CD4-positive, alpha-beta memory T cell (primary cell): ENCODE measurements around the gene XPO5. TPM values are rescaled to one million over a fixed set of nuclear protein-coding genes. Genes with fewer than 3 reads are reported as not detected.

Experiments used
- CTCF ChIA-PET: fragments of 350-600 bp; sonication (Branson Sonifier 250); formaldehyde crosslinking; loops from one replicate; lab custom pipeline; 2021; ENCODE audit warnings: inconsistent platforms; ENCODE audit not compliant: partially characterized antibody; lab: Charles Lee
- POLR2A ChIA-PET: fragments of 350-600 bp; sonication (Branson Sonifier 250); formaldehyde crosslinking; loops from one replicate; lab custom pipeline; 2021; ENCODE audit not compliant: partially characterized antibody; lab: Charles Lee
- DNase-seq, 5 donors: peaks; one replicate each; pipeline versions ENCODE4 v3.0.0 to v3.0.0-alpha.2; 2020 to 2022; ENCODE audit warnings: mixed read lengths in 1 of 5
- H3K27ac ChIP-seq: one replicate; pipeline ENCODE4 v1.7.0; 2013; ENCODE audit warnings: low read depth, low read length
- H3K27me3 ChIP-seq: 2 replicates; pipeline ENCODE4 v1.7.0; 2013; ENCODE audit warnings: mild to moderate bottlenecking, low read length, moderate library complexity; ENCODE audit not compliant: insufficient read depth
- H3K36me3 ChIP-seq: 2 replicates; pipeline ENCODE4 v1.7.0; 2013; ENCODE audit warnings: mild to moderate bottlenecking, low read length, moderate library complexity; ENCODE audit not compliant: insufficient read depth
- H3K4me1 ChIP-seq: 2 replicates; pipeline ENCODE4 v1.7.0; 2013; ENCODE audit warnings: mild to moderate bottlenecking, low read length, moderate library complexity; ENCODE audit not compliant: insufficient read depth
- H3K4me3 ChIP-seq, 2 donors: one replicate each; pipeline ENCODE4 v1.7.0; 2013; ENCODE audit warnings: low read length in 2 of 2, mild to moderate bottlenecking in 1 of 2
- H3K9me3 ChIP-seq, 2 donors: one replicate each; pipeline ENCODE4 v1.7.0; 2013; ENCODE audit warnings: low read length in 2 of 2, control low read depth in 1 of 2; ENCODE audit not compliant: control insufficient read depth in 1 of 2
- H3K27ac Mint-ChIP-seq, 7 donors: one replicate each; pipeline ENCODE4 v1.8.0; 2020 to 2021; ENCODE audit warnings: mixed read lengths in 7 of 7, mild to moderate bottlenecking in 6 of 7, inconsistent platforms in 3 of 7, moderate library complexity in 3 of 7
- H3K27me3 Mint-ChIP-seq, 2 donors: one replicate each; pipeline ENCODE4 v1.8.0; 2020 to 2021; ENCODE audit warnings: mixed read lengths in 2 of 2
- H3K36me3 Mint-ChIP-seq, 2 donors: one replicate each; pipeline ENCODE4 v1.8.0; 2020 to 2021; ENCODE audit warnings: mixed read lengths in 2 of 2, inconsistent platforms in 1 of 2, mild to moderate bottlenecking in 1 of 2
- H3K4me1 Mint-ChIP-seq, 4 donors: one replicate each; pipeline ENCODE4 v1.8.0; 2020 to 2021; ENCODE audit warnings: mixed read lengths in 4 of 4, mild to moderate bottlenecking in 1 of 4
- H3K4me3 Mint-ChIP-seq, 8 donors: one replicate each; pipeline ENCODE4 v1.8.0; 2020 to 2021; ENCODE audit warnings: mixed read lengths in 8 of 8, mild to moderate bottlenecking in 7 of 8, moderate library complexity in 6 of 8, inconsistent platforms in 3 of 8
- H3K9me3 Mint-ChIP-seq, 8 donors: one replicate each; pipeline ENCODE4 v1.8.0; 2020 to 2021; ENCODE audit warnings: mixed read lengths in 8 of 8, mild to moderate bottlenecking in 5 of 8, inconsistent platforms in 3 of 8, moderate library complexity in 1 of 8
- intact Hi-C: fragments of 100-400 bp; cut with micrococcal nuclease; formaldehyde crosslinking; loops from one replicate; pipeline ENCODE4 v1.15.1; 2023
- polyA plus RNA-seq, 2 donors: library from polyadenylated mRNA; unstranded; fragments of 300-500 nt; fragmentation: Illumina TruSeq; gene quantifications; one replicate each; pipeline ENCODE4 v1.2.3, GENCODE V29; 2021
- total RNA-seq, 2 experiments: library from RNA; stranded (reverse); gene quantifications; one replicate each; pipeline ENCODE4 v1.2.3, GENCODE V29; 2021

The XPO5 gene
- total and polyA plus RNA-seq, 4 experiments from 2014 or later: 5.2 to 43.4 (median 26.5) TPM

GRCh38 chr6:43491750-43492661 lies 83.8 kb downstream of the XPO5 start:
- Mint-ChIP-seq H3K27ac (peak overlapping the region in 5 of 7 donors; percentile 6 to 60 (median 59)), H3K36me3 (peaks cover 4 to 16% of the 10 kb centered on the region in 2 donors), H3K27me3 (no peaks in the 10 kb centered on the region), H3K4me1 (peaks cover 25 to 44% (median 33%) of the 10 kb centered on the region in 4 donors), H3K9me3 (peaks cover 0 to 2% (median 0%) of the 10 kb centered on the region in 8 donors), H3K4me3 (peak overlapping the region in 1 of 8 donors; percentile 50)
- Histone ChIP-seq H3K9me3 (no peaks in the 10 kb centered on the region), H3K27ac (no peak overlapping the region), H3K27me3 (no peaks in the 10 kb centered on the region), H3K36me3 (no peaks in the 10 kb centered on the region), H3K4me3 (no peak overlapping the region), H3K4me1 (peaks cover 33% of the 10 kb centered on the region)
- intact Hi-C loops: no loop called here
- ChIA-PET CTCF (interaction anchor here (1.2 to 9.1 kb wide), 3 partner anchors 12 to 37 kb away, joined by 4 to 108 read pairs (median 30); partner anchors contain the start of gene DLK2), POLR2A (interaction anchor here (1.1 to 4.7 kb wide), 3 partner anchors 15 to 37 kb away, joined by 4 to 15 read pairs (median 5); partner anchors contain the start of genes DLK2, LRRC73 and TJAP1)
- DNase-seq: no peak

- peak overlapping the region in 1 of 7 donors; percentile 48 for H3K27ac Mint-ChIP-seq
- no peaks in the 10 kb centered on the region for H3K9me3 ChIP-seq
- H3K4me3 Mint-ChIP-seq: no peak overlapping the region
- ChIA-PET POLR2A (no interaction called here), CTCF (interaction anchor here (0.6 to 9.1 kb wide), 2 partner anchors 14 to 83 kb away, joined by 3 to 108 read pairs; no protein-coding TSS in a partner anchor)
- no peak overlapping the region for H3K27ac ChIP-seq
- H3K36me3 ChIP-seq: no peaks in the 10 kb centered on the region
- H3K27me3 Mint-ChIP-seq: no peaks in the 10 kb centered on the region
- H3K4me3 ChIP-seq: no peak overlapping the region
- H3K27me3 ChIP-seq: no peaks in the 10 kb centered on the region
- no peak for DNase-seq
- H3K4me1 Mint-ChIP-seq: peaks cover 25 to 40% (median 27%) of the 10 kb centered on the region in 4 donors
- H3K4me1 ChIP-seq: peaks cover 25% of the 10 kb centered on the region
- H3K36me3 Mint-ChIP-seq: peaks cover 4 to 21% of the 10 kb centered on the region in 2 donors
- peaks cover 0 to 2% (median 0%) of the 10 kb centered on the region in 8 donors for H3K9me3 Mint-ChIP-seq
- intact Hi-C loops: loop anchor here (1.0 kb wide), 1 partner anchor 9 kb away; no protein-coding TSS in a partner anchor
These were observed 85.3 kb downstream of the XPO5 start for GRCh38 chr6:43490523-43490939.

- peaks cover 4 to 22% of the 10 kb centered on the region in 2 donors for H3K36me3 Mint-ChIP-seq
- H3K4me3 Mint-ChIP-seq: no peak overlapping the region
- Histone ChIP-seq H3K27me3 (no peaks in the 10 kb centered on the region), H3K36me3 (no peaks in the 10 kb centered on the region), H3K4me1 (peaks cover 15% of the 10 kb centered on the region), H3K4me3 (no peak overlapping the region), H3K9me3 (no peaks in the 10 kb centered on the region), H3K27ac (no peak overlapping the region)
- H3K27me3 Mint-ChIP-seq: no peaks in the 10 kb centered on the region
- H3K27ac Mint-ChIP-seq: peak overlapping the region in 3 of 7 donors; percentile 22 to 68 (median 60)
- POLR2A ChIA-PET: no interaction called here
- no peak for DNase-seq
- peaks cover 0 to 2% (median 0%) of the 10 kb centered on the region in 8 donors for H3K9me3 Mint-ChIP-seq
- peaks cover 17 to 39% (median 21%) of the 10 kb centered on the region in 4 donors for H3K4me1 Mint-ChIP-seq
- CTCF ChIA-PET: interaction anchor here (1.0 to 9.1 kb wide), 3 partner anchors 9 to 37 kb away, joined by 3 to 108 read pairs (median 3); no protein-coding TSS in a partner anchor
- intact Hi-C loops: loop anchor here (1.0 kb wide), 1 partner anchor 8 kb away; no protein-coding TSS in a partner anchor
These were observed 86.4 kb downstream of the XPO5 start for GRCh38 chr6:43489277-43490072.

- H3K27me3 ChIP-seq: no peaks in the 10 kb centered on the region
- peaks cover 4 to 20% of the 10 kb centered on the region in 2 donors for H3K36me3 Mint-ChIP-seq
- H3K4me3 Mint-ChIP-seq: no peak overlapping the region
- H3K4me3 ChIP-seq: no peak overlapping the region
- ChIA-PET POLR2A (no interaction called here), CTCF (interaction anchor here (1.0 to 9.1 kb wide), 3 partner anchors 9 to 36 kb away, joined by 3 to 108 read pairs (median 3); no protein-coding TSS in a partner anchor)
- DNase-seq: no peak
- no peaks in the 10 kb centered on the region for H3K27me3 Mint-ChIP-seq
- H3K27ac ChIP-seq: no peak overlapping the region
- H3K9me3 Mint-ChIP-seq: peaks cover 0 to 2% (median 0%) of the 10 kb centered on the region in 8 donors
- H3K27ac Mint-ChIP-seq: peak overlapping the region in 2 of 7 donors; percentile 17 to 68
- H3K4me1 Mint-ChIP-seq: peaks cover 10 to 33% (median 16%) of the 10 kb centered on the region in 4 donors
- H3K36me3 ChIP-seq: no peaks in the 10 kb centered on the region
- H3K4me1 ChIP-seq: peaks cover 8% of the 10 kb centered on the region
- intact Hi-C loops: no loop called here
- no peaks in the 10 kb centered on the region for H3K9me3 ChIP-seq
These were observed 87.1 kb downstream of the XPO5 start for GRCh38 chr6:43488667-43489276.

GRCh38 chr6:43481591-43482236 lies 94.1 kb downstream of the XPO5 start:
- Histone ChIP-seq H3K9me3 (no peaks in the 10 kb centered on the region), H3K4me3 (no peak overlapping the region), H3K27me3 (no peaks in the 10 kb centered on the region), H3K27ac (no peak overlapping the region), H3K36me3 (no peaks in the 10 kb centered on the region), H3K4me1 (peaks cover 25% of the 10 kb centered on the region)
- Mint-ChIP-seq H3K36me3 (peaks cover 0 to 19% of the 10 kb centered on the region in 2 donors), H3K27ac (peak overlapping the region in 1 of 7 donors; percentile 26), H3K27me3 (no peaks in the 10 kb centered on the region), H3K4me3 (no peak overlapping the region), H3K9me3 (no peaks in the 10 kb centered on the region), H3K4me1 (peaks cover 42 to 56% (median 48%) of the 10 kb centered on the region in 4 donors)
- no peak for DNase-seq
- POLR2A ChIA-PET: no interaction called here
- intact Hi-C loops: loop anchor here (1.0 kb wide), 1 partner anchor 9 kb away; no protein-coding TSS in a partner anchor
- CTCF ChIA-PET: interaction anchor here (0.9 kb wide), 1 partner anchor 13 kb away, joined by 4 read pairs; no protein-coding TSS in a partner anchor

GRCh38 chr6:43481075-43481474 lies 94.8 kb downstream of the XPO5 start:
- peaks cover 42 to 59% (median 51%) of the 10 kb centered on the region in 4 donors for H3K4me1 Mint-ChIP-seq
- H3K9me3 Mint-ChIP-seq: no peaks in the 10 kb centered on the region
- Histone ChIP-seq H3K4me3 (no peak overlapping the region), H3K27me3 (no peaks in the 10 kb centered on the region), H3K27ac (no peak overlapping the region), H3K36me3 (no peaks in the 10 kb centered on the region), H3K4me1 (peaks cover 28% of the 10 kb centered on the region), H3K9me3 (no peaks in the 10 kb centered on the region)
- no peaks in the 10 kb centered on the region for H3K27me3 Mint-ChIP-seq
- POLR2A ChIA-PET: no interaction called here
- CTCF ChIA-PET: interaction anchor here (0.9 to 3.1 kb wide), 3 partner anchors 14 to 29 kb away, joined by 3 to 22 read pairs (median 4); no protein-coding TSS in a partner anchor
- intact Hi-C loops: loop anchor here (1.0 kb wide), 1 partner anchor 9 kb away; no protein-coding TSS in a partner anchor
- peaks cover 0 to 17% of the 10 kb centered on the region in 2 donors for H3K36me3 Mint-ChIP-seq
- H3K4me3 Mint-ChIP-seq: no peak overlapping the region
- DNase-seq: no peak
- H3K27ac Mint-ChIP-seq: peak overlapping the region in 2 of 7 donors; percentile 32 to 60
